HepG2 (cell line): ENCODE results near the gene TSPAN5. TPM values are rescaled to one million over a fixed set of nuclear protein-coding genes. Genes with fewer than 3 reads are reported as not detected.

ENCODE experiments used
- ATAC-seq: fragments of 200-7000 bp; cut with Tn5 transposase; 3 replicates; pipeline ENCODE4 v1.9.1; 2020; ENCODE audit warnings: mild to moderate bottlenecking, moderate library complexity
- BruUV-seq: library from RNA; stranded (reverse); fragments of 400-500 nt; replicated peaks from 2 replicates; lab custom pipeline; 2021; lab: Mats Ljungman, UMichigan
- CTCF ChIA-PET: fragments of 300-600 bp; formaldehyde crosslinking; extraction: SDS; loops from one replicate; lab custom pipeline; 2021; ENCODE audit warnings: low total read pairs, inconsistent platforms, low intra/inter-chr PET ratio; lab: Yijun Ruan, JAX
- POLR2A ChIA-PET: fragments of 350-600 bp; sonication (Branson Sonifier 250); formaldehyde crosslinking; loops from one replicate; lab custom pipeline; 2020; ENCODE audit warnings: antibody characterized with exemption, inconsistent platforms; lab: Yijun Ruan, JAX
- DNase-seq: peaks from one replicate; pipeline ENCODE4 v3.0.0-alpha.2; 2015; ENCODE audit warnings: low spot score
- FAIRE-seq: peaks from 3 replicates; lab custom pipeline; 2011; peaks lifted over from hg19 to GRCh38; lab: Jason Lieb, UNC
- H2AFZ ChIP-seq: one replicate; pipeline ENCODE4 v1.6.1; 2011; ENCODE audit warnings: low read length, inconsistent platforms
- H3K27ac ChIP-seq: fragments of 300-600 bp; 3 replicates; pipeline ENCODE4 v1.8.0; 2011; ENCODE audit warnings: mixed run types, mild to moderate bottlenecking, mixed read lengths, low read length, inconsistent platforms; ENCODE audit not compliant: insufficient read depth; ENCODE audit errors: extremely low read length
- H3K27me3 ChIP-seq, 2 experiments: fragments of 200-600 bp in 1 of 2; 2 replicates in 1 of 2; 3 replicates in 1 of 2; pipeline versions ENCODE4 v1.6.0 to v1.8.0; 2011; ENCODE audit warnings: low read length in 2 of 2, mild to moderate bottlenecking in 2 of 2, moderate library complexity in 2 of 2, inconsistent platforms in 1 of 2; ENCODE audit not compliant: insufficient read depth in 2 of 2, control insufficient read depth in 1 of 2
- H3K36me3 ChIP-seq, 2 experiments: fragments of 200-600 bp in 1 of 2; replicated peaks in 1 of 2; 2 replicates in 1 of 2; 3 replicates in 1 of 2; pipeline versions ENCODE4 v1.5.1 to v1.8.0; 2011; ENCODE audit warnings: low read length in 2 of 2, inconsistent platforms in 1 of 2; ENCODE audit not compliant: insufficient read depth in 2 of 2, control insufficient read depth in 1 of 2
- H3K4me1 ChIP-seq: 2 replicates; pipeline ENCODE4 v1.5.1; 2012; ENCODE audit warnings: low read length, inconsistent platforms; ENCODE audit not compliant: insufficient read depth
- H3K4me2 ChIP-seq: 2 replicates; pipeline ENCODE4 v1.6.0; 2011; ENCODE audit warnings: low read depth, low read length, inconsistent platforms
- H3K4me3 ChIP-seq, 3 experiments: fragments of 200-600 bp in 1 of 3; sonication (generic), shearing (Covaris generic) in 1 of 3; replicated peaks in 1 of 3; 2 replicates each; pipeline ENCODE4 v1.5.1; 2011 to 2016; ENCODE audit warnings: low read length in 3 of 3, inconsistent platforms in 2 of 3, low read depth in 2 of 3, mild to moderate bottlenecking in 2 of 3, control low read depth in 1 of 3, mixed read lengths in 1 of 3; ENCODE audit not compliant: insufficient read depth in 1 of 3
- H3K79me2 ChIP-seq: one replicate; pipeline ENCODE4 v1.6.1; 2011; ENCODE audit warnings: low read length, inconsistent platforms; ENCODE audit not compliant: insufficient read depth
- H3K9ac ChIP-seq: 2 replicates; pipeline ENCODE4 v1.6.0; 2011; ENCODE audit warnings: mild to moderate bottlenecking, low read depth, low read length, inconsistent platforms; ENCODE audit not compliant: insufficient read depth
- H3K9me3 ChIP-seq: 2 replicates; pipeline ENCODE4 v1.5.1; 2012; ENCODE audit warnings: mild to moderate bottlenecking, low read length
- H4K20me1 ChIP-seq: 2 replicates; pipeline ENCODE4 v1.6.0; 2011; ENCODE audit warnings: inconsistent platforms, mild to moderate bottlenecking, low read length, moderate library complexity; ENCODE audit not compliant: insufficient read depth
- BRF2 ChIP-seq: sonication (generic); formaldehyde crosslinking; IDR thresholded peaks from 2 replicates; pipeline ENCODE4 v1.8.1; 2022; ENCODE audit warnings: mild to moderate bottlenecking, missing genetic modification reagents
- CTCF ChIP-seq: sonication (generic); formaldehyde crosslinking; IDR thresholded peaks from 2 replicates; pipeline ENCODE4 v1.5.0; 2020; ENCODE audit warnings: mild to moderate bottlenecking, missing genetic modification reagents, moderate library complexity
- IRX3 ChIP-seq: sonication (generic); formaldehyde crosslinking; IDR thresholded peaks from 2 replicates; pipeline ENCODE4 v1.8.1; 2023; ENCODE audit warnings: mild to moderate bottlenecking, low read depth, missing genetic modification reagents, borderline replicate concordance
- MXD1 ChIP-seq: sonication (generic); formaldehyde crosslinking; IDR thresholded peaks from 2 replicates; pipeline ENCODE4 v1.4.0; 2020; ENCODE audit warnings: mild to moderate bottlenecking, missing genetic modification reagents
- NFATC3 ChIP-seq: sonication (generic); formaldehyde crosslinking; IDR thresholded peaks from 2 replicates; pipeline ENCODE4 v1.5.1; 2020; ENCODE audit warnings: mild to moderate bottlenecking, missing genetic modification reagents
- NFKB2 ChIP-seq: sonication (generic); formaldehyde crosslinking; IDR thresholded peaks from 2 replicates; pipeline ENCODE4 v1.4.0; 2020; ENCODE audit warnings: missing genetic modification reagents, borderline replicate concordance
- POLR2A ChIP-seq, 2 experiments: IDR thresholded peaks; 2 replicates each; pipeline ENCODE4 v1.6.1; 2011; ENCODE audit warnings: low read depth in 2 of 2, low read length in 2 of 2, mild to moderate bottlenecking in 1 of 2, moderate library complexity in 1 of 2; ENCODE audit not compliant: insufficient read depth in 1 of 2
- SAFB2 ChIP-seq: sonication (generic); formaldehyde crosslinking; IDR thresholded peaks from 2 replicates; pipeline ENCODE4 v1.5.1; 2020; ENCODE audit warnings: missing genetic modification reagents, low read depth, mild to moderate bottlenecking, borderline replicate concordance
- SNAPC2 ChIP-seq: sonication (generic); formaldehyde crosslinking; IDR thresholded peaks from 2 replicates; pipeline ENCODE4 v1.8.1; 2022; ENCODE audit warnings: mild to moderate bottlenecking, missing genetic modification reagents
- ZBTB46 ChIP-seq: sonication (generic); formaldehyde crosslinking; IDR thresholded peaks from 2 replicates; pipeline ENCODE4 v1.4.0; 2020; ENCODE audit warnings: mild to moderate bottlenecking, missing genetic modification reagents, borderline replicate concordance
- ZFP90 ChIP-seq: sonication (generic); formaldehyde crosslinking; IDR thresholded peaks from 2 replicates; pipeline ENCODE4 v1.8.0; 2022; ENCODE audit warnings: missing genetic modification reagents, mild to moderate bottlenecking, inconsistent platforms, borderline replicate concordance
- ZNF343 ChIP-seq: sonication (generic); formaldehyde crosslinking; IDR thresholded peaks from 2 replicates; pipeline ENCODE4 v1.4.0; 2020; ENCODE audit warnings: mild to moderate bottlenecking, missing genetic modification reagents
- ZNF607 ChIP-seq: sonication (generic); formaldehyde crosslinking; IDR thresholded peaks from 2 replicates; pipeline ENCODE4 v1.5.1; 2020; ENCODE audit warnings: missing genetic modification reagents, mild to moderate bottlenecking, borderline replicate concordance
- ZNF768 ChIP-seq: sonication (generic); formaldehyde crosslinking; IDR thresholded peaks from 2 replicates; pipeline ENCODE4 v1.4.0; 2020; ENCODE audit warnings: missing genetic modification reagents
- ZNF784 ChIP-seq: sonication (generic); formaldehyde crosslinking; IDR thresholded peaks from 2 replicates; pipeline ENCODE4 v1.5.1; 2020; ENCODE audit warnings: missing genetic modification reagents, mild to moderate bottlenecking, borderline replicate concordance
- WGBS: methylation state at CpG from one replicate; pipeline ENCODE4 v1.1.6; 2017; ENCODE audit warnings: low lambda C conversion rate; 5-methylcytosine and 5-hydroxymethylcytosine counted together
- in situ Hi-C: cut with HindIII; loops from 2 replicates; pipeline ENCODE4 v1.10.0; 2017; ENCODE audit warnings: low pct_unique_long_range_greater_than_20kb; ENCODE audit not compliant: extremely low pct_ligation_motif_present
- intact Hi-C: fragments of 100-400 bp; cut with micrococcal nuclease; formaldehyde crosslinking; loops from one replicate; pipeline ENCODE4 v1.10.0; 2022; ENCODE audit not compliant: unreplicated experiment
- polyA plus RNA-seq, 8 experiments: library from polyadenylated mRNA; depleted of rRNA in 3 of 8; stranded (reverse) in 7 of 8; unstranded in 1 of 8; fragments of >200 nt; fragmentation: Illumina TruSeq in 4 of 8; extraction: Trizol in 4 of 8; gene quantifications; 2 replicates each; pipeline versions ENCODE4 v1.2.1 to v1.2.3, GENCODE V29; 2011 to 2016; ENCODE audit warnings: low read depth in 4 of 8, missing spikeins in 1 of 8, mixed read lengths in 1 of 8; ENCODE audit not compliant: insufficient read depth in 1 of 8
- total RNA-seq, 5 experiments: library from RNA; depleted of rRNA; stranded (reverse); fragments of >200 nt; fragmentation: Illumina TruSeq; extraction: Trizol; gene quantifications; 2 replicates each; pipeline ENCODE4 v1.2.3, GENCODE V29; 2016; ENCODE audit warnings: low read depth in 1 of 5

TSPAN5 gene
- total and polyA plus RNA-seq, 2 of the 13 experiments (the other 11 are each of a cell fraction or from before 2014, with no cell fraction given), result 0.20 to 0.53 TPM

GRCh38 chr4:98544141-98544817 lies 114.1 kb downstream of the TSPAN5 start (continued):
- TF ChIP-seq NFKB2 (CRISPR knock-in tag), result no peak
- no peak for TF ChIP-seq MXD1 (CRISPR knock-in tag)
- TF ChIP-seq ZNF784, result no peak

- WGBS, result 26% methylated on average over 2 of the region's 2 CpGs
- ATAC-seq (no peak), DNase-seq (no peak), FAIRE-seq (no peak)
- no TSS peak for BruUV-seq
- Histone ChIP-seq H3K36me3 (no peaks in the 10 kb centered on the region), H3K27me3 (peaks cover 0 to 5% of the 10 kb centered on the region in 2 experiments; a peak in 1 of 5 replicates), H2AFZ (no peak overlapping the region), H3K9me3 (no peaks in the 10 kb centered on the region), H4K20me1 (no peaks in the 10 kb centered on the region), H3K27ac (no peak overlapping the region), H3K79me2 (no peaks in the 10 kb centered on the region)
- CTCF ChIA-PET, result no interaction called here
- TF ChIP-seq NFATC3 (CRISPR knock-in tag) (no peak), CTCF (CRISPR knock-in tag) (no peak), SNAPC2 (no peak), ZFP90 (no peak), SAFB2 (CRISPR knock-in tag) (no peak), ZNF607 (CRISPR knock-in tag) (no peak), ZBTB46 (no peak), POLR2A (IDR thresholded peaks at IDR 0.05; ENCODE audit: insufficient read depth in 1 of 2, low read depth in 2 of 2, low read length in 2 of 2) (no peak), ZNF768 (no peak), BRF2 (CRISPR knock-in tag) (no peak), ZNF343 (CRISPR knock-in tag) (no peak), IRX3 (CRISPR knock-in tag) (no peak)
- TF ChIP-seq, all 625 proteins: peak for 0
- H3K9ac ChIP-seq, result no peak overlapping the region
- intact Hi-C loops (no loop called here), in situ Hi-C loops (no loop called here)
- no peak overlapping the region for H3K4me2 ChIP-seq
- POLR2A ChIA-PET, result no interaction called here
- no peak overlapping the region for H3K4me3 ChIP-seq
- no peaks in the 10 kb centered on the region for H3K4me1 ChIP-seq
Measured at GRCh38 chr4:98542011-98542410, 116.4 kb downstream of the TSPAN5 start.
